ENCODE measurements around the gene BRSK2.

The BRSK2 gene

GRCh38 chr11:1440496-1440895 lies 50.8 kb downstream of the BRSK2 start:
- ATAC-seq, result no peak

GRCh38 chr11:1442163-1442562 lies 52.4 kb downstream of the BRSK2 start:
- no peak for ATAC-seq
- no peak for TF ChIP-seq TCF4 (CRISPR knock-in tag; IDR thresholded peaks at IDR 0.05; ENCODE audit: borderline replicate concordance)
- TF ChIP-seq CSRNP3 (CRISPR knock-in tag; IDR thresholded peaks at IDR 0.05), result no peak
- TF ChIP-seq ZNF565 (CRISPR knock-in tag; conservative IDR thresholded peaks at IDR 0.05; ENCODE audit: low read depth), result no peak
- TF ChIP-seq ARNTL (CRISPR knock-in tag; IDR thresholded peaks at IDR 0.05; ENCODE audit: borderline replicate concordance, low read depth), result no peak
- no peak for TF ChIP-seq CSDC2 (CRISPR knock-in tag; IDR thresholded peaks at IDR 0.05)
- no peak for TF ChIP-seq TOX (CRISPR knock-in tag; IDR thresholded peaks at IDR 0.05; ENCODE audit: borderline replicate concordance)
- TF ChIP-seq BACH2 (CRISPR knock-in tag; IDR thresholded peaks at IDR 0.05; ENCODE audit: borderline replicate concordance), result no peak
- no peak for TF ChIP-seq ISL1 (CRISPR knock-in tag; IDR thresholded peaks at IDR 0.05)
- no peak for TF ChIP-seq GLIS3 (CRISPR knock-in tag; IDR thresholded peaks at IDR 0.05)
- TF ChIP-seq SNAI2 (CRISPR knock-in tag; IDR thresholded peaks at IDR 0.05), result no peak
- TF ChIP-seq POU6F1 (CRISPR knock-in tag; IDR thresholded peaks at IDR 0.05; ENCODE audit: borderline replicate concordance, low read depth), result no peak
- no peak for TF ChIP-seq OSR1 (CRISPR knock-in tag; IDR thresholded peaks at IDR 0.05)
- no peak for TF ChIP-seq TSHZ2 (CRISPR knock-in tag; IDR thresholded peaks at IDR 0.05)
- no peak for TF ChIP-seq ZC3H10 (CRISPR knock-in tag; IDR thresholded peaks at IDR 0.05)
- TF ChIP-seq CREB5 (CRISPR knock-in tag; IDR thresholded peaks at IDR 0.05; ENCODE audit: low read depth), result no peak
- TF ChIP-seq ZFP3 (CRISPR knock-in tag; IDR thresholded peaks at IDR 0.05), result no peak
- TF ChIP-seq ESRRG (CRISPR knock-in tag; IDR thresholded peaks at IDR 0.05), result no peak

More at GRCh38 chr11:1440496-1440895, 50.8 kb downstream of the BRSK2 start:
- TF ChIP-seq ISL1 (CRISPR knock-in tag; IDR thresholded peaks at IDR 0.05) (no peak), TCF4 (CRISPR knock-in tag; IDR thresholded peaks at IDR 0.05; ENCODE audit: borderline replicate concordance) (no peak), RARB (CRISPR knock-in tag; IDR thresholded peaks at IDR 0.05) (no peak), ZNF8 (CRISPR knock-in tag; IDR thresholded peaks at IDR 0.05) (no peak), TSHZ2 (CRISPR knock-in tag; IDR thresholded peaks at IDR 0.05) (no peak), ESRRG (CRISPR knock-in tag; IDR thresholded peaks at IDR 0.05) (no peak), GLIS3 (CRISPR knock-in tag; IDR thresholded peaks at IDR 0.05) (no peak), BACH2 (CRISPR knock-in tag; IDR thresholded peaks at IDR 0.05; ENCODE audit: borderline replicate concordance) (no peak), SNAI2 (CRISPR knock-in tag; IDR thresholded peaks at IDR 0.05) (no peak), CREB5 (CRISPR knock-in tag; IDR thresholded peaks at IDR 0.05; ENCODE audit: low read depth) (no peak), POU6F1 (CRISPR knock-in tag; IDR thresholded peaks at IDR 0.05; ENCODE audit: borderline replicate concordance, low read depth) (no peak)

Measured in SK-N-SH treated with all-trans-retinoic acid at 6 μM for 48 hours (cell line).